Measurements from ENCODE around the gene C10orf90.

C10orf90 gene

DNA sequence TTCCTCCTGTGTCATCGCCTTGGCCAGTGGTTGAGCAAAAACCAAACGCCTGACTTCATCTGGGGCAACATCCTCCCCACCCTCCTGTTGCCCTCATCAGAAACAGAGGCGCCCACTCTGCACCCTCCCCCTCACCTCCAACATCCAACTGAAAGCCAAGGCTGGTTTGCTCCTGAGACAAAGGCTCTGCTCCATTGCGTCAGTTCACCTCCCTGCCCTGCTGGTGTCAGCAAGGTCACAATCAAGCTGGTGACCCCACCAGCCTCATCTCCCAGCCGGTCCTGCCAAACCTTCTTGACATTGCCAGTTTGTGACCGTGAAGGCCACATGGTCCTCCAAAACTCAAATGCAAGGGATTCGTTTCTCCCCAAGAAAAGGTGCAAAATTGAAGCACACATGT, 150.5 kb downstream of the C10orf90 start:
- Histone ChIP-seq H3K36me3 (ENCODE audit: control insufficient read depth, insufficient read depth, low read length) (no peaks in the 10 kb centered on the region), H3K27ac (ENCODE audit: low read depth, low read length) (no peak overlapping the region), H3K9ac (ENCODE audit: low read length) (no peak overlapping the region), H3K4me3 (ENCODE audit: low read depth, low read length) (no peak overlapping the region), H3K27me3 (ENCODE audit: control insufficient read depth, insufficient read depth, low read length) (no peaks in the 10 kb centered on the region), H3K4me1 (ENCODE audit: control insufficient read depth, insufficient read depth, low read length) (no peaks in the 10 kb centered on the region; the same call in 1 of the 2 replicates), H3K9me3 (ENCODE audit: control insufficient read depth, insufficient read depth, low read depth, low read length) (peaks cover 4% of the 10 kb centered on the region; the same call in 1 of the 2 replicates)

DNA sequence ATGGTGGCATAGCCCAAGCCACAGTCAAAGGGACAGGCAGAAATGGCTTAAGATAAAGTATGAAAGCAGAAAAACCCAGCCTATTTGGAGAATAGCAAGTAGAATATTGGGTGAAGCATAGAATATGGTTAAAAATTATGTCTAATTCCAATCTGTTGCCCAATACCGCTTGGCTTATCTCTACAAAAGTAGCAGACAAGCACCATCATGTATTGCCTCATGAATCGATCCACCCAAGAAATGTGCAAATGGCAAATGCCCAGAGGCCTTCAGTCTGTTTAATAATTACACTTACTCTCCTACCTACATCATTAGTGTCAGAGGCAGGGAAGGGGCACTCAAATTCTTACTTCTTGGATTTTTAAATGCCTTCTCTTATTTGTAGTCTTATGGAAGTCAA, 151.3 kb downstream of the C10orf90 start:
- no peaks in the 10 kb centered on the region; the same call in 1 of the 2 replicates for H3K4me1 ChIP-seq (ENCODE audit: control insufficient read depth, insufficient read depth, low read length)
- H3K4me3 ChIP-seq (ENCODE audit: low read depth, low read length), result no peak overlapping the region
- no peak overlapping the region for H3K27ac ChIP-seq (ENCODE audit: low read depth, low read length)
- no peaks in the 10 kb centered on the region for H3K36me3 ChIP-seq (ENCODE audit: control insufficient read depth, insufficient read depth, low read length)
- H3K9ac ChIP-seq (ENCODE audit: low read length), result no peak overlapping the region
- H3K27me3 ChIP-seq (ENCODE audit: control insufficient read depth, insufficient read depth, low read length), result no peaks in the 10 kb centered on the region
- H3K9me3 ChIP-seq (ENCODE audit: control insufficient read depth, insufficient read depth, low read depth, low read length), result peaks cover 4% of the 10 kb centered on the region; the same call in 1 of the 2 replicates

DNA sequence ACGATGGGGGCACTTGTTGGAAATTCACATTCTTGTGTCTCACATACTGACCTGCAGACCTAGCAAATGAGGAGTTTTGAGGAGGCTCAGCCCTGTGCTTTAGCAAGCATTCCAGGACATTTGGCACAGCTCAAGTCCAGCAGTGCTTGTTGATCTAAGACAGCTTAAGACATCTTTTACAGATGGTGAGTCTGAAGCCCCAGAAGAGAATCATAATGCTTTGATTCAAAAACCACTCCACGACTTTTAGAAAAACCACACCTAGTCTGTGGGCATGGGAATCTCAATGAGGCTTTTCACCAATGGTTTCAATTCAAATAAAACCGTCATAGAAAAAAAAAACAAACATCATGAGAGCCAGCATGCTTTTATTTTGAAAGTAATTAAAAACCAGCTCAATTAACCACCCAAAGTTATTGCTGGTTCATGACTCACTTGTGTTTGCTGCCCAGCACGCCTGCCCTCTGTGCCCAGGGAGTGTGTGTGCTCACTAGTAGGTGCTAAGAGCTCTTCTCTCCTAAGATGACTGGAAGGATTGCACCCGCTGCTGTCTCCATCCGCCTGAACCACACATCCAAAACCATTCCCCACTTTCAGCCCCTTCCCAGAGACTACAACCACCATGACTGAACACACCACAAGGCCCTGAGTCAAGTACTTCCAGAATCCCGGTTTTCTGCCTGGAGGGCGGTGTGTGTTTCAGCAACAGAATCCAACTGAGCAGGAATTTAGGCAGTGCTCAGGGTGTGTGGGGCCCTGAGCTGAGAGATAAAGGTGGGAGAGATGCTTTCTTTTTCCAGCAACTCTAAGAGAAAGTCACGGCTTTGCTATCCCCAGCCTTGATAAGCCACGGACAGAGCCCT, 152.0 kb downstream of the C10orf90 start:
- no peaks in the 10 kb centered on the region for H3K27me3 ChIP-seq (ENCODE audit: control insufficient read depth, insufficient read depth, low read length)
- peaks cover 4% of the 10 kb centered on the region; the same call in 1 of the 2 replicates for H3K9me3 ChIP-seq (ENCODE audit: control insufficient read depth, insufficient read depth, low read depth, low read length)
- H3K9ac ChIP-seq (ENCODE audit: low read length), result no peak overlapping the region
- H3K4me3 ChIP-seq (ENCODE audit: low read depth, low read length), result no peak overlapping the region
- no peak overlapping the region for H3K27ac ChIP-seq (ENCODE audit: low read depth, low read length)
- H3K4me1 ChIP-seq (ENCODE audit: control insufficient read depth, insufficient read depth, low read length), result no peaks in the 10 kb centered on the region; the same call in 1 of the 2 replicates
- H3K36me3 ChIP-seq (ENCODE audit: control insufficient read depth, insufficient read depth, low read length), result no peaks in the 10 kb centered on the region

DNA sequence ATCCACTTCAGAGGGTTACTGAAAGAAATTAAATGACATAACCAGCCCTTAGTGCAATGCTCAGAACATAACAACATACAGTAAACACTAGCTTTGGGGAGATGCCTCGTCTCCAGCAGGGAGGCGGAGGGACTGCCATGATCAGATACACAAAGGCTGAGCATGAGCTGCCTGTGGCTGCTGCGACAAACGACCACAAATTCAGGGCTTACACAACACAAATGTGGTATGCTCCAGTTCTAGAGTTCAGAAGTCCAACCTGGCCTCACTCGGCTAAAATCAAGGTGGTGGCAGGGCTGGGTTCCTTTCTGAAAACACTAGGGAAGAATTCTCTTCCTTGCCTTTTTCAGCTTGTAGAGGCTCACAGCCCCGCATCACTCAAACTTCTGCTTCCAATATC, 154.0 kb downstream of the C10orf90 start:
- H3K9me3 ChIP-seq (ENCODE audit: control insufficient read depth, insufficient read depth, low read depth, low read length), result peaks cover 4% of the 10 kb centered on the region; the same call in 1 of the 2 replicates
- no peak overlapping the region for H3K27ac ChIP-seq (ENCODE audit: low read depth, low read length)
- H3K4me1 ChIP-seq (ENCODE audit: control insufficient read depth, insufficient read depth, low read length), result no peaks in the 10 kb centered on the region; the same call in 1 of the 2 replicates
- H3K4me3 ChIP-seq (ENCODE audit: low read depth, low read length), result no peak overlapping the region
- H3K36me3 ChIP-seq (ENCODE audit: control insufficient read depth, insufficient read depth, low read length), result no peaks in the 10 kb centered on the region
- no peaks in the 10 kb centered on the region for H3K27me3 ChIP-seq (ENCODE audit: control insufficient read depth, insufficient read depth, low read length)
- H3K9ac ChIP-seq (ENCODE audit: low read length), result no peak overlapping the region

DNA sequence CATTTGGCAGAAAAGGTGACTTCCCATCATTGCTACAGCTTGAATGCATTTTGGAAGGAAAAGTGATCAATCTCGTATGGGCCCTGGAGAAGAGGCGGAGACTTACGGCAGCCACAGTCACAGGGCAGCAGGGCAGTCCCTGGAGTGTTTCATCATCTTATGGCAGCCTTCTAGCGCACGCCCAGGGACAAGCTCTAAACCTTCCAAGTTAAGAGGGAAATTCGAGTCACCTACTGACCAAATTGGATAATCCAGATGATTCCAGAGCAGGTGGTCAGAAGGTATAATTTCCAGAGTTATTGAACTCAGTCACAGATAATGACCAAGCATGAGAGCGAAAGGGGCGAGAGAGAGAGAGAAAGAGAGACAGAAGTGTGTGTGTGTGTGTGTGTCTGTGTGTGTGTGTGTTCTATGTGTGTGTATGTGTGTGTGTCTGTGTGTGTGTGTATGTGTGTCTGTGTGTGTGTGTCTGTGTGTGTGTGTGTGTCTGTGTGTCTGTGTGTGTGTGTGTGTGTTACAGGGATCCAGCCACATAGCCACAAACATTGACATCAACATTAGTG, 158.5 kb downstream of the C10orf90 start:
- no peaks in the 10 kb centered on the region for H3K36me3 ChIP-seq (ENCODE audit: control insufficient read depth, insufficient read depth, low read length)
- no peaks in the 10 kb centered on the region for H3K4me1 ChIP-seq (ENCODE audit: control insufficient read depth, insufficient read depth, low read length)
- H3K4me3 ChIP-seq (ENCODE audit: low read depth, low read length), result no peak overlapping the region
- H3K27ac ChIP-seq (ENCODE audit: low read depth, low read length), result no peak overlapping the region
- H3K9ac ChIP-seq (ENCODE audit: low read length), result no peak overlapping the region
- 0 out of 2 replicates have a peak, but pooled peaks cover 4% of the 10 kb centered on the region for H3K9me3 ChIP-seq (ENCODE audit: control insufficient read depth, insufficient read depth, low read depth, low read length)
- H3K27me3 ChIP-seq (ENCODE audit: control insufficient read depth, insufficient read depth, low read length), result no peaks in the 10 kb centered on the region

DNA sequence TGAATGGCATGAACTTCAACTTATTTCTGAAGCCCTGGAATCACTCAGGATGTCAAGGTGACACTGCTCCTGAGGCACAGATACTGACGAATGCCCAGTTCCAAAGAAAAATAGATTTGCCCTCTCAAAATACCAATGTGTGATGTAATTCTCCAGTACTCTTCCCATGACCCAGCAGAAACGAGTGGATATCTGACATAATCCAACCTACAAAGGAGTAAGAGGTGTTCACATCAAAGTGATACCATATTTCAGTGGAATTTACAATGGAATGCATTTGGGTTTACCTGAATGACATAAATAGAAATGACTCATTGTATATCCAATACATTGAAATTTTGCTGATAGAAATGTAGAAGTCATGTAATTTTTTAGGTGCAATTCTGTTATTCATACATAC, 161.3 kb downstream of the C10orf90 start:
- Histone ChIP-seq H3K9ac (ENCODE audit: low read length) (no peak overlapping the region), H3K4me1 (ENCODE audit: control insufficient read depth, insufficient read depth, low read length) (no peaks in the 10 kb centered on the region), H3K27me3 (ENCODE audit: control insufficient read depth, insufficient read depth, low read length) (no peaks in the 10 kb centered on the region), H3K36me3 (ENCODE audit: control insufficient read depth, insufficient read depth, low read length) (no peaks in the 10 kb centered on the region), H3K9me3 (ENCODE audit: control insufficient read depth, insufficient read depth, low read depth, low read length) (no peaks in the 10 kb centered on the region), H3K4me3 (ENCODE audit: low read depth, low read length) (no peak overlapping the region), H3K27ac (ENCODE audit: low read depth, low read length) (no peak overlapping the region)

DNA sequence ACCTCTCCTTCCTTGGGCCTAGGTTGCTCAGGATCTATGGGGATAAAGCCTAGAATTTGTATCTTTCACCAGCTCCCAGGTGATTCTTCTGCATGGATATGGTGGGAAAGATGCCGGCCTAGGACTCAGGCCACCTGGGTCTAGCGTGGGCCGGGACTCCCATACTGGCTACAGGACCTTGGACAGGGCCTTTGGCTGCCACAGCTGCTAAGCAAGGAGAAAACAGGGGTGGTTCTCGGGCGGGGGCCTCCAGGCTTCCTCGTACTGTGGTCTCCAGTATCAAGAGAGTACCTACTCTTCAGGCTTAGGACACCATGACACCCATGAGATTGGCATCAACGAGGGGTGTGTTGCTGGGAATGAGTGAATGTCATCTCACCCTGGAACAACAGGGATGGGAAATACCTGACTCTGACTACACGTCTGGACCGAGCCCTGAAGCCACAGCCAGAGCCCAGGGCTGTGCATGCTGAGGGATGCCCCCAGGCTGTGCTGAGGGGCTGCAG, 161.9 kb downstream of the C10orf90 start:
- H3K27me3 ChIP-seq (ENCODE audit: control insufficient read depth, insufficient read depth, low read length), result no peaks in the 10 kb centered on the region
- no peaks in the 10 kb centered on the region for H3K36me3 ChIP-seq (ENCODE audit: control insufficient read depth, insufficient read depth, low read length)
- no peak overlapping the region for H3K4me3 ChIP-seq (ENCODE audit: low read depth, low read length)
- no peaks in the 10 kb centered on the region for H3K4me1 ChIP-seq (ENCODE audit: control insufficient read depth, insufficient read depth, low read length)
- no peak overlapping the region for H3K27ac ChIP-seq (ENCODE audit: low read depth, low read length)
- H3K9ac ChIP-seq (ENCODE audit: low read length), result no peak overlapping the region
- no peaks in the 10 kb centered on the region for H3K9me3 ChIP-seq (ENCODE audit: control insufficient read depth, insufficient read depth, low read depth, low read length)

DNA sequence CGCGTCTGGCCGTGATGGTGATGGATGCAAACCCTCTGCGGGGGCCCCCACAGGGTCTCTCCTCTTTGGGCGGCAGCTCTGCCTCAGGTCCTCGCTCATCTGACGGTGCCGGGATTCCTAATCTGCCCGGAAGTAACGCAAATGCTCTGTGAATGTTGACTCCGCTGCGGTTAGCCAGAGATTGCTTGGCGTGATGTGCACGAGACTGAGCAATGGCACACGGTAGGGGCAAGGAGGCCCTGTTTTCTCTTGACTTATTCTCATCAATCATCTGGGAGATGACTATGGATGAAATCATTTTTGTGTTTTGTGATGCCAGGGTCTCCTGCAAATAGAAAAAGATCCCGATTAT, 165.8 kb downstream of the C10orf90 start:
- no peak overlapping the region for H3K27ac ChIP-seq (ENCODE audit: low read depth, low read length)
- no peaks in the 10 kb centered on the region for H3K36me3 ChIP-seq (ENCODE audit: control insufficient read depth, insufficient read depth, low read length)
- H3K27me3 ChIP-seq (ENCODE audit: control insufficient read depth, insufficient read depth, low read length), result no peaks in the 10 kb centered on the region
- no peak overlapping the region for H3K4me3 ChIP-seq (ENCODE audit: low read depth, low read length)
- H3K9ac ChIP-seq (ENCODE audit: low read length), result no peak overlapping the region
- no peaks in the 10 kb centered on the region for H3K9me3 ChIP-seq (ENCODE audit: control insufficient read depth, insufficient read depth, low read depth, low read length)
- H3K4me1 ChIP-seq (ENCODE audit: control insufficient read depth, insufficient read depth, low read length), result no peaks in the 10 kb centered on the region

DNA sequence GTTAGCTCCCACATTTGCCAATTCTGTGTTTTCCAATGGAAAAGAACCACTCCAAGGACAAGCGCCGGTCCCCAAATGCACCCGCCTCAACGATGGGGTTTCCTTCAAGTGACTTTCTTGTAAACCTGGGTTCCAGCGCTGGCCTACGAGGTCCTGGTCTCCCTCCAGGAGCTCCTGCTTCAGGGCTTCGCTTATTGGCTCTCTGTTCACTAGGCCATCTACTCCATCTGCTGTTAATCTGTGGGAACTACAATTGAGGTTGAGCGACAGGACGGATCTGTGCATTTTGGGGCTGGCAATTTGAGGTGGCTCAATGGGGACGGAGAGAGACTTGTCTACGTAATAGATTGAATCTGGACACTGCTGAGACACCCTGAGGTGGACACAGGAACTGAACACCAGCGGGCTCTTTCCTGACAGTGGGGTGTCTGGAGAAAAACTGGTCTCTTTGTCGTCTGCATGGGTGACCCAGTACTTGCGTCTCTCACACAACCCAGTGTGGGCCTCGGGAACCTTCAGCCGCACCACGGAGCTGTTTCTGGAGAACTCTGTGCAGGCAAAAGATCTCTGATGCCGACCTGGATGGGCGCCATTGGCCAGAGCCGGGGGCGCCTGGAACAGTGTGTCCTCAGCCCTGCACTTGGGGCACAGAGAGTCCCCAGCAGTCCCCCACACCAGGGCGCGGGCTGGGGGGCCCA, 166.3 kb downstream of the C10orf90 start:
- Histone ChIP-seq H3K9ac (ENCODE audit: low read length) (no peak overlapping the region), H3K27me3 (ENCODE audit: control insufficient read depth, insufficient read depth, low read length) (no peaks in the 10 kb centered on the region), H3K4me1 (ENCODE audit: control insufficient read depth, insufficient read depth, low read length) (no peaks in the 10 kb centered on the region), H3K4me3 (ENCODE audit: low read depth, low read length) (no peak overlapping the region), H3K9me3 (ENCODE audit: control insufficient read depth, insufficient read depth, low read depth, low read length) (no peaks in the 10 kb centered on the region), H3K27ac (ENCODE audit: low read depth, low read length) (no peak overlapping the region), H3K36me3 (ENCODE audit: control insufficient read depth, insufficient read depth, low read length) (no peaks in the 10 kb centered on the region)

DNA sequence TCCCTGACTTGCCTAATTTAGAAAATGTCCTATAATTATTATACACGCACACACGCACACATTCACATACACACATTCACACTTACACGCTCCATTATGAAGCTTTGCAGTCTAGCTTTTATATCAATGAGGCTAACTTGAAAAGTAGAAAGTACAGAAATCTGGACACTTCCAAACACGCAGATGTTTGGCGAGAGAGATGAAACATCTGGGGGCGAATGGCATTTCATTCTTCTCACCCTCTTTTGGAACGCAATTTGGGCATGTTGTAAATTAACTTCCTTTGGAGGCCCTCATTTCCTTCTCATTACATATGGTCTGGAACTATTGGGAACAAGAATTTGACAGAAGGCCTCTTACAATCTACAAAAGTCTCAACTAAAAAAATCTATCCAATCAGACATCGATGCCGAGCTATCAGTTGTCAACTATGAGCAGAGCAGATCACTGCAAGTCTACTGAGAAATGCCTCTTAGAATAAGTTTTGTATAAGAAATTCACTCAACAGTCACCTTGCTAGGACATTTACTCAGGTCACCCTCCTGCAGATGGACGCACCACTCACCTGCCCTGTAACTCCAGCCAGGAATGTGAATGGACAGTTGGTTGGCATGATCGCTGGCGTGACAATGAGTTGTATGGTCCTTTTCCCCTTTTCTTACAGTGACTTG, 167.0 kb downstream of the C10orf90 start:
- Histone ChIP-seq H3K36me3 (ENCODE audit: control insufficient read depth, insufficient read depth, low read length) (no peaks in the 10 kb centered on the region), H3K4me3 (ENCODE audit: low read depth, low read length) (no peak overlapping the region), H3K27ac (ENCODE audit: low read depth, low read length) (no peak overlapping the region), H3K27me3 (ENCODE audit: control insufficient read depth, insufficient read depth, low read length) (no peaks in the 10 kb centered on the region), H3K9me3 (ENCODE audit: control insufficient read depth, insufficient read depth, low read depth, low read length) (no peaks in the 10 kb centered on the region), H3K9ac (ENCODE audit: low read length) (no peak overlapping the region), H3K4me1 (ENCODE audit: control insufficient read depth, insufficient read depth, low read length) (no peaks in the 10 kb centered on the region)

Measured in HUES6 (cell line).